Liver (tissue), 9 donors: ENCODE measurements around the gene FGD5. TPM values are rescaled to one million over a fixed set of nuclear protein-coding genes. Genes with fewer than 3 reads are reported as not detected.

Source experiments
- DNase-seq: peaks from one replicate; pipeline ENCODE4 v3.0.0-alpha.2; 2017; ENCODE audit warnings: low spot score
- H3K27ac ChIP-seq, 2 donors: one replicate each; pipeline ENCODE4 v1.7.0; 2013; ENCODE audit warnings: inconsistent platforms in 2 of 2, low read length in 2 of 2, control low read depth in 1 of 2, low read depth in 1 of 2, mild to moderate bottlenecking in 1 of 2
- H3K27me3 ChIP-seq, 4 donors: one replicate each; pipeline versions ENCODE4 v1.6.1 to v1.7.0; 2013; ENCODE audit warnings: low read length in 3 of 4, inconsistent platforms in 1 of 4, mild to moderate bottlenecking in 1 of 4, moderate library complexity in 1 of 4; ENCODE audit not compliant: control insufficient read depth in 4 of 4, insufficient read depth in 4 of 4
- H3K36me3 ChIP-seq, 4 donors: one replicate each; pipeline versions ENCODE4 v1.6.1 to v1.7.0; 2013; ENCODE audit warnings: low read length in 3 of 4, mild to moderate bottlenecking in 3 of 4, low read depth in 1 of 4, moderate library complexity in 1 of 4; ENCODE audit not compliant: control insufficient read depth in 4 of 4, insufficient read depth in 3 of 4
- H3K4me1 ChIP-seq, 4 donors: one replicate each; pipeline versions ENCODE4 v1.6.1 to v1.7.0; 2013; ENCODE audit warnings: low read length in 3 of 4, mild to moderate bottlenecking in 3 of 4, moderate library complexity in 1 of 4; ENCODE audit not compliant: control insufficient read depth in 4 of 4, insufficient read depth in 4 of 4
- H3K4me3 ChIP-seq, 3 donors: one replicate each; pipeline versions ENCODE4 v1.6.1 to v1.7.0; 2013; ENCODE audit warnings: low read length in 3 of 3, control low read depth in 1 of 3, low read depth in 1 of 3, mild to moderate bottlenecking in 1 of 3
- H3K9ac ChIP-seq, 2 donors: one replicate each; pipeline ENCODE4 v1.7.0; 2013; ENCODE audit warnings: low read length in 2 of 2, mild to moderate bottlenecking in 2 of 2, moderate library complexity in 2 of 2, control low read depth in 1 of 2, low read depth in 1 of 2
- H3K9me3 ChIP-seq, 4 donors: one replicate each; pipeline versions ENCODE4 v1.6.1 to v1.7.0; 2013; ENCODE audit warnings: low read length in 3 of 4; ENCODE audit not compliant: control insufficient read depth in 4 of 4
- CTCF ChIP-seq: fragments of 150-350 bp; IDR thresholded peaks from 2 replicates; pipeline ENCODE4 v1.5.1; 2017; ENCODE audit warnings: improper control_type of control experiment, low read depth, low read length; ENCODE audit not compliant: missing input control
- EGR1 ChIP-seq, 2 donors: IDR thresholded peaks; 2 replicates each; pipeline ENCODE4 v1.6.1; 2016 to 2018; ENCODE audit warnings: antibody characterized with exemption in 2 of 2, low read depth in 2 of 2
- FOXA2 ChIP-seq: IDR thresholded peaks from 2 replicates; pipeline ENCODE4 v1.6.1; 2016; ENCODE audit warnings: antibody characterized with exemption
- MAX ChIP-seq: IDR thresholded peaks from 2 replicates; pipeline ENCODE4 v1.6.1; 2016; ENCODE audit warnings: antibody characterized with exemption
- NR2F2 ChIP-seq: IDR thresholded peaks from 2 replicates; pipeline ENCODE4 v1.6.1; 2016; ENCODE audit warnings: antibody characterized with exemption
- RAD21 ChIP-seq, 2 donors: IDR thresholded peaks; 2 replicates each; pipeline ENCODE4 v1.6.1; 2016; ENCODE audit warnings: antibody characterized with exemption in 2 of 2, mild to moderate bottlenecking in 2 of 2
- REST ChIP-seq: IDR thresholded peaks from 2 replicates; pipeline ENCODE4 v1.6.1; 2016; ENCODE audit warnings: antibody characterized with exemption, mild to moderate bottlenecking
- TAF1 ChIP-seq: conservative IDR thresholded peaks from 2 replicates; pipeline ENCODE4 v1.6.1; 2016; ENCODE audit warnings: antibody characterized with exemption, mild to moderate bottlenecking
- ZBTB33 ChIP-seq: IDR thresholded peaks from 2 replicates; pipeline ENCODE4 v1.6.1; 2016; ENCODE audit warnings: antibody characterized with exemption
- WGBS: extraction: QIAGEN DNeasy Blood & Tissue Kit; methylation state at CpG from one replicate; pipeline ENCODE4 v1.1.7; 2013; 5-methylcytosine and 5-hydroxymethylcytosine counted together
- polyA plus RNA-seq, 2 donors: library from polyadenylated mRNA; stranded (reverse) in 1 of 2; unstranded in 1 of 2; fragments of 200-250 nt in 1 of 2; fragments of >200 nt in 1 of 2; fragmentation: Nextera tagmentation in 1 of 2; extraction: Ambion mirVana in 1 of 2; gene quantifications; one replicate each; pipeline versions ENCODE4 v1.2.1 to v1.2.3, GENCODE V29; 2013 to 2015
- total RNA-seq, 2 donors: library from RNA; depleted of rRNA; stranded (reverse); fragments of >200 nt; gene quantifications; one replicate each; pipeline ENCODE4 v1.2.3, GENCODE V29; 2014
- donor health status: healthy.
- donor health status: healthy.
- donor health status: healthy.
- donor health status: healthy.
- donor health status: healthy.

The FGD5 gene
- total and polyA plus RNA-seq, 4 donors, result 2.0 to 6.3 (median 3.1) TPM

GRCh38 chr3:14801031-14801430, 17.7 kb upstream of the FGD5 start:
- no peak overlapping the region for H3K27ac ChIP-seq
- WGBS, result 96% methylated on average over 9 of the region's 9 CpGs
- TF ChIP-seq MAX (no peak), EGR1 (IDR thresholded peaks at IDR 0.05; ENCODE audit: low read depth in 2 of 2) (no peak), ZBTB33 (no peak), NR2F2 (no peak), CTCF (no peak), REST (no peak)

GRCh38 chr3:14801668-14802380, 16.9 kb upstream of the FGD5 start:
- no peak for DNase-seq
- Histone ChIP-seq H3K9ac (no peak overlapping the region), H3K36me3 (no peaks in the 10 kb centered on the region), H3K4me1 (peaks cover 10 to 31% (median 23%) of the 10 kb centered on the region in 4 donors), H3K9me3 (no peaks in the 10 kb centered on the region), H3K27me3 (no peaks in the 10 kb centered on the region), H3K4me3 (no peak overlapping the region), H3K27ac (peak overlapping the region; percentile 58 to 61)
- no peak for TF ChIP-seq RAD21 (IDR thresholded peaks at IDR 0.05)
- TF ChIP-seq FOXA2, result no peak
- TF ChIP-seq TAF1, result peak; percentile 21
- 69% methylated on average over 10 of the region's 10 CpGs for WGBS

More at GRCh38 chr3:14801031-14801430, 17.7 kb upstream of the FGD5 start:
- Histone ChIP-seq H3K4me1 (peaks cover 10 to 31% (median 22%) of the 10 kb centered on the region in 4 donors), H3K9ac (no peak overlapping the region), H3K4me3 (no peak overlapping the region), H3K27me3 (no peaks in the 10 kb centered on the region), H3K9me3 (no peaks in the 10 kb centered on the region), H3K36me3 (no peaks in the 10 kb centered on the region)
- no peak for DNase-seq
